Neural cell (in vitro differentiated cells): ENCODE data around the gene AFF1. TPM values are rescaled to one million over a fixed set of nuclear protein-coding genes. Genes with fewer than 3 reads are reported as not detected.

Experiments used
- H2AFZ ChIP-seq: fragments of 200-600, 300-800 bp; sonication (generic), shearing (Covaris generic); 2 replicates; pipeline ENCODE4 v1.6.0; 2014; ENCODE audit warnings: low read depth, mild to moderate bottlenecking, antibody characterized with exemption, low read length, moderate library complexity
- H3F3A ChIP-seq: fragments of 200-600 bp; shearing (Covaris generic); 2 replicates; pipeline ENCODE4 v1.6.1; 2016; ENCODE audit warnings: mild to moderate bottlenecking, moderate library complexity, mixed read lengths, antibody characterized with exemption, low read length; ENCODE audit not compliant: insufficient read depth, poor library complexity, severe bottlenecking
- H3K27ac ChIP-seq: fragments of 200-600, 300-800 bp; sonication (generic), shearing (Covaris generic); 2 replicates; pipeline ENCODE4 v1.5.1; 2014; ENCODE audit warnings: mild to moderate bottlenecking, low read length, moderate library complexity
- H3K27me3 ChIP-seq: fragments of 300-800, 200-600 bp; sonication (generic), shearing (Covaris generic); 2 replicates; pipeline ENCODE4 v1.6.0; 2014; ENCODE audit warnings: mild to moderate bottlenecking, low read depth, low read length, moderate library complexity; ENCODE audit not compliant: insufficient read depth
- H3K36me3 ChIP-seq: fragments of 300-800, 200-600 bp; sonication (generic), shearing (Covaris generic); 2 replicates; pipeline ENCODE4 v1.5.1; 2014; ENCODE audit warnings: mild to moderate bottlenecking, antibody characterized with exemption, low read length, moderate library complexity; ENCODE audit not compliant: insufficient read depth
- H3K4me2 ChIP-seq: fragments of 300-800, 200-600 bp; sonication (generic), shearing (Covaris generic); 2 replicates; pipeline ENCODE4 v1.6.0; 2014; ENCODE audit warnings: mild to moderate bottlenecking, low read length
- H3K4me3 ChIP-seq: fragments of 300-800, 200-600 bp; sonication (generic), shearing (Covaris generic); 2 replicates; pipeline ENCODE4 v1.5.1; 2014; ENCODE audit warnings: mild to moderate bottlenecking, low read length, moderate library complexity
- H3K79me2 ChIP-seq: fragments of 200-600 bp; shearing (Covaris generic); replicated peaks from 2 replicates; pipeline ENCODE4 v1.6.0; 2014; ENCODE audit warnings: mild to moderate bottlenecking, low read length, moderate library complexity; ENCODE audit not compliant: insufficient read depth
- H3K9ac ChIP-seq: fragments of 300-800, 200-600 bp; sonication (generic), shearing (Covaris generic); 2 replicates; pipeline ENCODE4 v1.6.1; 2016; ENCODE audit warnings: mild to moderate bottlenecking, low read length, mixed read lengths
- H3K9me2 ChIP-seq: fragments of 200-600 bp; shearing (Covaris generic); 2 replicates; pipeline ENCODE4 v1.6.1; 2016; ENCODE audit warnings: mild to moderate bottlenecking, low read length, mixed read lengths; ENCODE audit not compliant: insufficient read depth
- H3K9me3 ChIP-seq: fragments of 200-600, 300-800 bp; sonication (generic), shearing (Covaris generic); 2 replicates; pipeline ENCODE4 v1.6.1; 2016; ENCODE audit warnings: mild to moderate bottlenecking, mixed run types, low read length, moderate library complexity, mixed read lengths
- H4K20me1 ChIP-seq: fragments of 200-600 bp; shearing (Covaris generic); 2 replicates; pipeline ENCODE4 v1.6.1; 2016; ENCODE audit warnings: mild to moderate bottlenecking, mixed run types; ENCODE audit not compliant: insufficient read depth
- EP300 ChIP-seq: fragments of 450-650 bp; conservative IDR thresholded peaks from 2 replicates; pipeline ENCODE4 v1.6.1; 2014; ENCODE audit warnings: antibody characterized with exemption, mild to moderate bottlenecking, moderate library complexity; ENCODE audit not compliant: poor library complexity, severe bottlenecking
- EZH2 ChIP-seq: fragments of 200-600, 300-800 bp; shearing (Covaris generic), sonication (generic); IDR thresholded peaks from 2 replicates; pipeline ENCODE4 v1.6.1; 2014; ENCODE audit warnings: antibody characterized with exemption, low read length, borderline replicate concordance, mild to moderate bottlenecking; ENCODE audit not compliant: insufficient read depth, poor library complexity, severe bottlenecking
- MXI1 ChIP-seq: fragments of 450-650 bp; conservative IDR thresholded peaks from 2 replicates; pipeline ENCODE4 v1.6.1; 2014; ENCODE audit warnings: antibody characterized with exemption, mild to moderate bottlenecking; ENCODE audit not compliant: poor library complexity, severe bottlenecking
- POLR2AphosphoS5 ChIP-seq: IDR thresholded peaks from 2 replicates; pipeline ENCODE4 v1.6.1; 2012
- RAD21 ChIP-seq: fragments of 450-650 bp; conservative IDR thresholded peaks from 2 replicates; pipeline ENCODE4 v1.6.1; 2014; ENCODE audit warnings: antibody characterized with exemption, mild to moderate bottlenecking, moderate library complexity
- SMC3 ChIP-seq: fragments of 450-650 bp; conservative IDR thresholded peaks from 2 replicates; pipeline ENCODE4 v1.6.1; 2014; ENCODE audit warnings: antibody characterized with exemption, mild to moderate bottlenecking, moderate library complexity; ENCODE audit not compliant: poor library complexity
- TAF1 ChIP-seq: IDR thresholded peaks from 2 replicates; pipeline ENCODE4 v1.6.1; 2012; ENCODE audit warnings: low read depth
- polyA plus RNA-seq: library from polyadenylated mRNA; depleted of rRNA; stranded (reverse); fragments of >200 nt; gene quantifications from 2 replicates; pipeline ENCODE4 v1.2.3, GENCODE V29; 2014
- TF ChIP-seq, protein P1 (sequence below): fragments of 450-650 bp; IDR thresholded peaks from 2 replicates; pipeline ENCODE4 v1.5.1; 2014; ENCODE audit warnings: antibody characterized with exemption, mild to moderate bottlenecking, moderate library complexity; ENCODE audit not compliant: poor library complexity, severe bottlenecking
- TF ChIP-seq, protein P2 (sequence below): IDR thresholded peaks from 2 replicates; pipeline ENCODE4 v1.6.1; 2012; ENCODE audit warnings: borderline replicate concordance

The AFF1 gene
- polyA plus RNA-seq, 1 donor from 2014 or later, result 0.63 TPM

DNA sequence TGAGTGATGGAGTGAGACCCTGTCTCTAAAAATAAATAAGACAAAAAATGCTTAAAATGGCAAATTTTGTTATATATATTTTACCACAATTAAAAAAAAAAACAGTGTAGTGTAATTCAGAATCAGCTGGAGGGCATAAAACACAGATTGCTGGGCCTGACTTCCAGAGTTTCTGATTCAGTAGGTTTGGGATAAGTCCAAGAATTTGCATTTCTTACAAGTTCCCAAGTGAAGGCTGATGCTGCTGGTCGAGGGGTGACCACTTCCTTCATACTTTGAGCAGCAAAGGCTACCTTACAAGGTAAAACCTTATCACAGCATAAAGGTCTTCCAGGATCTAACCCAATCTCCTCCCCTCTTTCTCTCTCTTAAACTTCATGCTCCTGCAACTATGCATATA lies 244.9 kb downstream of the AFF1 start:
- Histone ChIP-seq H3K9me2 (no peaks in the 10 kb centered on the region), H3K4me3 (no peak overlapping the region), H3K36me3 (no peaks in the 10 kb centered on the region), H3K9me3 (no peaks in the 10 kb centered on the region), H4K20me1 (no peaks in the 10 kb centered on the region), H3K27ac (no peak overlapping the region), H3K79me2 (no peaks in the 10 kb centered on the region), H3K27me3 (no peaks in the 10 kb centered on the region), H3F3A (no peaks in the 10 kb centered on the region), H2AFZ (no peak overlapping the region), H3K9ac (no peak overlapping the region), H3K4me2 (no peak overlapping the region)
- TF ChIP-seq RAD21 (no peak), EZH2 (no peak), MXI1 (no peak), TAF1 (no peak), SMC3 (no peak), POLR2AphosphoS5 (no peak), EP300 (no peak)
- TF ChIP-seq, protein P1, sequence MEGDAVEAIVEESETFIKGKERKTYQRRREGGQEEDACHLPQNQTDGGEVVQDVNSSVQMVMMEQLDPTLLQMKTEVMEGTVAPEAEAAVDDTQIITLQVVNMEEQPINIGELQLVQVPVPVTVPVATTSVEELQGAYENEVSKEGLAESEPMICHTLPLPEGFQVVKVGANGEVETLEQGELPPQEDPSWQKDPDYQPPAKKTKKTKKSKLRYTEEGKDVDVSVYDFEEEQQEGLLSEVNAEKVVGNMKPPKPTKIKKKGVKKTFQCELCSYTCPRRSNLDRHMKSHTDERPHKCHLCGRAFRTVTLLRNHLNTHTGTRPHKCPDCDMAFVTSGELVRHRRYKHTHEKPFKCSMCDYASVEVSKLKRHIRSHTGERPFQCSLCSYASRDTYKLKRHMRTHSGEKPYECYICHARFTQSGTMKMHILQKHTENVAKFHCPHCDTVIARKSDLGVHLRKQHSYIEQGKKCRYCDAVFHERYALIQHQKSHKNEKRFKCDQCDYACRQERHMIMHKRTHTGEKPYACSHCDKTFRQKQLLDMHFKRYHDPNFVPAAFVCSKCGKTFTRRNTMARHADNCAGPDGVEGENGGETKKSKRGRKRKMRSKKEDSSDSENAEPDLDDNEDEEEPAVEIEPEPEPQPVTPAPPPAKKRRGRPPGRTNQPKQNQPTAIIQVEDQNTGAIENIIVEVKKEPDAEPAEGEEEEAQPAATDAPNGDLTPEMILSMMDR, result no peak
- TF ChIP-seq, protein P2, sequence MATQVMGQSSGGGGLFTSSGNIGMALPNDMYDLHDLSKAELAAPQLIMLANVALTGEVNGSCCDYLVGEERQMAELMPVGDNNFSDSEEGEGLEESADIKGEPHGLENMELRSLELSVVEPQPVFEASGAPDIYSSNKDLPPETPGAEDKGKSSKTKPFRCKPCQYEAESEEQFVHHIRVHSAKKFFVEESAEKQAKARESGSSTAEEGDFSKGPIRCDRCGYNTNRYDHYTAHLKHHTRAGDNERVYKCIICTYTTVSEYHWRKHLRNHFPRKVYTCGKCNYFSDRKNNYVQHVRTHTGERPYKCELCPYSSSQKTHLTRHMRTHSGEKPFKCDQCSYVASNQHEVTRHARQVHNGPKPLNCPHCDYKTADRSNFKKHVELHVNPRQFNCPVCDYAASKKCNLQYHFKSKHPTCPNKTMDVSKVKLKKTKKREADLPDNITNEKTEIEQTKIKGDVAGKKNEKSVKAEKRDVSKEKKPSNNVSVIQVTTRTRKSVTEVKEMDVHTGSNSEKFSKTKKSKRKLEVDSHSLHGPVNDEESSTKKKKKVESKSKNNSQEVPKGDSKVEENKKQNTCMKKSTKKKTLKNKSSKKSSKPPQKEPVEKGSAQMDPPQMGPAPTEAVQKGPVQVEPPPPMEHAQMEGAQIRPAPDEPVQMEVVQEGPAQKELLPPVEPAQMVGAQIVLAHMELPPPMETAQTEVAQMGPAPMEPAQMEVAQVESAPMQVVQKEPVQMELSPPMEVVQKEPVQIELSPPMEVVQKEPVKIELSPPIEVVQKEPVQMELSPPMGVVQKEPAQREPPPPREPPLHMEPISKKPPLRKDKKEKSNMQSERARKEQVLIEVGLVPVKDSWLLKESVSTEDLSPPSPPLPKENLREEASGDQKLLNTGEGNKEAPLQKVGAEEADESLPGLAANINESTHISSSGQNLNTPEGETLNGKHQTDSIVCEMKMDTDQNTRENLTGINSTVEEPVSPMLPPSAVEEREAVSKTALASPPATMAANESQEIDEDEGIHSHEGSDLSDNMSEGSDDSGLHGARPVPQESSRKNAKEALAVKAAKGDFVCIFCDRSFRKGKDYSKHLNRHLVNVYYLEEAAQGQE, result no peak

DNA sequence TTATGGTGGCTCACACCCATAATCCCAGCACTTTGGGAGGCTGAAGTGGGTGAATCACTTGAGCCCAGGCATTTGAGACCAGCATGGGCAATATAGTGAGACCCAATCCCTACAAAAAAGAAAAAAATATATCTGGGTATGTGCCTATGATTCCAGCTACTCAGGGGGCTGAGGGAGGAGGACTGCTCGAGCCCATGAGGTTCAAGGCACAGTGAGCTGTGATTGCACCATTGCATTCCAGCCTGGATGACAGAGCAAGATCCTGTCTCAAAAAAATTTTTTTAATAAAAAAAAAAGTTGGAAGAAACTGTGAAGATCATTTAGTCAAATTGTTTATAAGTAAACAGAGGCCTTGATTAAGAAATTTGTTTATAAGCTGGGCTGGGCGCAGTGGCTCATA lies 246.0 kb downstream of the AFF1 start:
- Histone ChIP-seq H3K9me3 (no peaks in the 10 kb centered on the region), H3K9me2 (no peaks in the 10 kb centered on the region), H3K36me3 (no peaks in the 10 kb centered on the region), H3K27ac (no peak overlapping the region), H3K79me2 (no peaks in the 10 kb centered on the region), H3K4me3 (no peak overlapping the region), H3K4me2 (no peak overlapping the region), H4K20me1 (no peaks in the 10 kb centered on the region), H3K9ac (no peak overlapping the region), H2AFZ (no peak overlapping the region), H3K27me3 (no peaks in the 10 kb centered on the region), H3F3A (no peaks in the 10 kb centered on the region)
- TF ChIP-seq MXI1 (no peak), POLR2AphosphoS5 (no peak), TAF1 (no peak), RAD21 (no peak), EP300 (no peak), EZH2 (no peak), SMC3 (no peak)
- TF ChIP-seq, protein P2, result no peak
- TF ChIP-seq, protein P1, result no peak
